Raji (cell line): ENCODE measurements around the gene NISCH.

Source experiments
- POLR2A ChIP-seq: IDR thresholded peaks from 2 replicates; pipeline ENCODE4 v1.6.1; 2011; ENCODE audit warnings: low read depth, low read length, control low read depth; ENCODE audit not compliant: insufficient read depth

Gene NISCH

DNA sequence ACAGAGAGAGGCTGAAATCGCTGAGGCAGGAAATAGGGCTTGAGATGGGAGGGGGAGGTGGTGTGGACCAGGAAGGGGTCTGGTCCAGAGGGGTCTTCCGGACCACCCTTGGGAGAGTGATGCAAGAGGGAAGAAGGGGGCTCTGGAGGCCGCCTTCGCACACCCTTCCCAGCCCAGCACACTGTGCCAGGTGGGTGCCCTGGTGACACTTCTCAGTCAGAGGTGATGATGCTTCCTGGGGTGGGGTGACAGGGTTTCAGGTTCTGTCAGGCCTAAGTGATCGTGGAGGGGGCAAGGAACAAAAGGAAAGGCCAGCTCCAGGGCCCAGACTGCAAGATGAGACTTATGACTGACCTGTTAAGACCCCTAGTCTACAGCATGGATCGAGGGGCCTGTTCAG, 23.2 kb upstream of the NISCH start:
- no peak for TF ChIP-seq POLR2A

- TF ChIP-seq POLR2A = no peak
Measured at GRCh38 chr3:52432691-52433141, 22.7 kb upstream of the NISCH start.

DNA sequence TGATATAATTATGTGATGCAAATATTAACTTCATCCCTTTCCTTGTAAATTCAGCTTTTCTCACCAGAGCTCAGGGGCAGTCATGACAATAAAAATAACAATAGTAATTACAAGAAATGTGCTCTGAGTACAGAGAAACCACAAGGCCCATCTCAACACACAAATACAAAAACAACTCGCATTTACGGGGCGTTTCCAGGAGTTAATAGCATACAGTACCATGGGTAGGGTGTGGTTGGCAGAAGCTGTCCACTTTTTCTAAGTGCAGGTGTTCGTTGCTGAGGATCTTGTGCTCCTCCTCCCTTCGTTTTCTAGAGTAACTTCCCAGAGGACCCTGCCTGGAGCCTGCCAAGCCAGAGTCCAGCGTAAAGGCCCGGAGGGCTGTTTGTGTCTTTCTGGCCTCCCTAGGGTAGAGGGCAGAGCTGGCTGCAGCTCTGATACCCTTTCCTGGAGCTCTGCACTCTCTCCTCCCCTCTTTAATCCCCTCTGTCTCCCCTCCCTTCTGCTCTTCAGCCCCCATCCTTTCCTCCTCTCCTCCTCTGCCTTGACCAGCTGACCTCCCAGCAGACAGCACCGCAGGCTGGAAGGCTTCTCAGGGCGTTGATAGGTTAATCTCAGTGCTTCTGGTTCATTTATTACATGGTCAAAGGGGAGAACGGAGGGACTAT, 21.9 kb upstream of the NISCH start:
- TF ChIP-seq POLR2A = no peak

DNA sequence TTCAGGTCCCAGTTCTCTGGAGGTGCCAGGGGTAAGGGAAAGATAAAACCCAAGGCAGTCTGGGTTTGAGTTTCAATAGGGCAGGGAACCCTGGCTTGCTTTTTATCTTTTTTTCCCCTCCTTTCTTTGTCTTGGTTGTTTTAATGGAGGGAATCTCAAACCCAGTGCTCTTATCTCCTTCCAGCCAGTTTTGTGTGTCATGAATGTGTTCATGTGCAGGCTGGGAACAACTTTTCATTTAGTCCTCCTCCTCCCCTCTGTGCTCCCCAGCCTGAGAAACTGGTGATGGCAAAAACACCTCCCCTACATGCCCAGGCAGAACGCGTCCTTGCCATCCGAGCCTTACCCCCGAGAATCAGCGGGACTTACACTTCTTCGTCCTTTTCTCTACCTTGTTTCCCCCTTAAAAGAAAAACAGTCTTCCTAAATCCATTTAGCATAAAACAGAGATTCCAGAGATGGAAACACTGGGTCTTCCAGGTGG, 21.4 kb upstream of the NISCH start:
- no peak for TF ChIP-seq POLR2A

DNA sequence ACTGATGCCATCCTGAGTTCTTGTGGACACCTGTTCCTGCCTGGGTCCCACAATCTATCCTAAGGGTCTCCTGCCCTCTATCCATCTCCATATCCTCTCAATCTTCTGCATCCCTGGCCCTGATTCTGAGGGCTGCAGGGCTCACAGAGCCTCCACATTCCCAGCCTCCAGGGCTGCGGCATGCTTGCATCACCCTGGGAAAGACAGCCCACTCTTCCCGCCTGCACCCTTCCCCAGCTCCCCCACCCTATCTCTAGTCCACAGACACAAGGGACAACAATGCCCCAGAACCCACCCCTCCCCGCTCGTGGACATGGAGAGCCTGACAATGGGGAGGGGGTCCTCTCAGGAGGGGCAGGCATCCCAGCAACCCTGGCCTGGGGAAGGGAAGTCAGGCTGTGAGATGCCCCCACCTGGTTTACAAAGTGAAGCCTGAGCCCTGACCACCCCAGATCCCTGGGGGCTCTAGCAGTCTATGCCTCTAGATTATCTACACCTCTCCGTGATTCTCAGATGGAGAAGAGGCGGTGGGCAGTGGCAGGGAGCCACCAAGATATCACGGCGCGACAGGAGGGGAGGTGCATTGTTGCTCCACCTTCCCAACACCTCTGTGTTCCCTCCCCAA, 20.8 kb upstream of the NISCH start:
- TF ChIP-seq POLR2A = no peak

DNA sequence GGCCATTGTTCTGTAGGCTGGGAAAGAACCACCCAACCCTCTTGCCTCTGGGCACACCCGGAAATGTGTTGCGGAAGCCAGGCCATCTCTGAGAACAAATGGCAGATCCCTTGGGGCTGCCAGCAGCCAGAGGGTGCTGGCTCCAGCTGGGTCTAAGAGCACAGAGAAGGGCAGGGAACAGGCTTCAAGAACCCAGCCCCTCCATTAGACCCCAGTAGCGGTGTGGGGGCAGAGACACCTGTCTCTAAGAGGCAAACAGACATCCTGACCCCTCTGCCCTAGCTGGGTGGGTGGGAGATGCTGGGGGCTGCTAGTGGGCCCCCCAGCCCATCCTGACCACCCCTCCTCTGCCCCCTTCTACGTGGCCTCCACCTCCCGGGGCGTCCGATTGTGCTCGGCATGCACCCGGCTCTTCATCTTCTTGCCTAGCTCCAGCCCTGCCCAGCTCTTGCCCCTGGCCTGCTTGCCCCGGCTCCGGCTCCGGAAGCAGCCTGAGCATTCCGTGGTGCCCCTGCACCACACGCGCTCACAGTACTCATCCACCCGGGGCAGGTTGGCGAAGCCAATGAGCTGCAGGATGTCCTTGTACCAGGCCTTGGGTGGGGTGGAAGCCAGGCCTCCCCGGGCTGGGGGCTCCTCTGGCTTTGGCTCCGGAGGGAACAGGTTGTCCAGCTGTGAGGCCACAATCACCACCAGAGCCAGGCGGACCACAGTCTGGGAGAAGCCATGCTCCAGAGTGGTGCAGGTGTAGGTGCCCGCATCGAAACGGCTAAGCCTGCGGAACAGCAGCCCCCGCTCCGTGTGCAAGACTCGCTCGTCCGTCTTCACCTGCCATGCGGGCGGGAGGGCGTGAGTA, 19.9 kb upstream of the NISCH start:
- no peak for TF ChIP-seq POLR2A

GRCh38 chr3:52436500-52437149, 18.8 kb upstream of the NISCH start:
- TF ChIP-seq POLR2A = no peak

- TF ChIP-seq POLR2A = no peak
Measured at GRCh38 chr3:52437326-52438103, 17.9 kb upstream of the NISCH start.

DNA sequence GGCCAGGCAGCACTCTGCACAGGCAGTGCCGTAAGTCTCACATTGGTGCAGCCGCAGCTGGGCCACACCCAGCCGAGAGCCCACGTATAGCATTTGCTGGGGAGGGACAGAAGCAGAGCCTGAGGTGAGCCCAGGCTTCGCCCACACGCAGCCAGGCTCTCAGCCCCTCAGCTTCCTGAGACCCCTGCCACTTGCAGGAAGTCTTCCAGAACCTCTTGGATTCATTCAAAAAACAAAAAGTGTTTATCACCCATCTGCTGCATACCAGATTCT, 17.4 kb upstream of the NISCH start:
- no peak for TF ChIP-seq POLR2A

- no peak for TF ChIP-seq POLR2A
Measured at GRCh38 chr3:52438579-52439425, 16.6 kb upstream of the NISCH start.

GRCh38 chr3:52439426-52440248, 15.8 kb upstream of the NISCH start:
- TF ChIP-seq POLR2A = no peak

DNA sequence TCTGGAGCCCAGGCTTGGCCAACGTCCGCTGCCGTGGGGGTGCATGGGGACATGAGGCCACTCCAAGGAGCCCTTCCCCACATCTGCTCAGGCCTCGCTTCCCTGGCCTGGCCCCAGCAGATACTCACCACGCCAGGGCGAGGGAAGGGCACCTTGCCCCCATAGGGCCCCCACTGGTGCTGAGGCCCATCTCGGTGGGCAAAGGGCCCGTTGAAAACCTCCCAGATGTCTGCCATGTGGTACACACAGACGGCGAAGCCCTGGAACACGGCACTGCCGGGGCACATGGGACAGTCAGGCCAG, 15.2 kb upstream of the NISCH start:
- TF ChIP-seq POLR2A = no peak

DNA sequence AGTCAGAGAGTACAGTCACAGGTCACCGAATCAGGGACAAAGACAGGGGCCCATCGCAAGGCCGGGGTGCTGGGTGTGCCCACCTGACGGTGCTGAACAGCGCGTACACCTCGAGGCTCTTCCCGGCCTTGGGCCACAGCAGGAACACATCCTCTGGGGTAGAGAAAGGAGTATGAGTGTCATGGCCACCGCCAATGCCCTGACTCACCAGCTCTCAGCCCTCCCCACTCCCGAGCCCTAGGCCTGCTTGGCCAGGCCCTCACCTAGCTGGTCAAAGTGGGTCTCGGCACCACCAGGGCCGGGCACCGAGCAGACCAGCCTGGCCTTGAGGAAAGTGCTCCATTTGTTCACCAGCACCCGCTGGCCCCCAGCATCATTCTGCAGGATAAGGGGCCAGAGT, 14.7 kb upstream of the NISCH start:
- TF ChIP-seq POLR2A = no peak

DNA sequence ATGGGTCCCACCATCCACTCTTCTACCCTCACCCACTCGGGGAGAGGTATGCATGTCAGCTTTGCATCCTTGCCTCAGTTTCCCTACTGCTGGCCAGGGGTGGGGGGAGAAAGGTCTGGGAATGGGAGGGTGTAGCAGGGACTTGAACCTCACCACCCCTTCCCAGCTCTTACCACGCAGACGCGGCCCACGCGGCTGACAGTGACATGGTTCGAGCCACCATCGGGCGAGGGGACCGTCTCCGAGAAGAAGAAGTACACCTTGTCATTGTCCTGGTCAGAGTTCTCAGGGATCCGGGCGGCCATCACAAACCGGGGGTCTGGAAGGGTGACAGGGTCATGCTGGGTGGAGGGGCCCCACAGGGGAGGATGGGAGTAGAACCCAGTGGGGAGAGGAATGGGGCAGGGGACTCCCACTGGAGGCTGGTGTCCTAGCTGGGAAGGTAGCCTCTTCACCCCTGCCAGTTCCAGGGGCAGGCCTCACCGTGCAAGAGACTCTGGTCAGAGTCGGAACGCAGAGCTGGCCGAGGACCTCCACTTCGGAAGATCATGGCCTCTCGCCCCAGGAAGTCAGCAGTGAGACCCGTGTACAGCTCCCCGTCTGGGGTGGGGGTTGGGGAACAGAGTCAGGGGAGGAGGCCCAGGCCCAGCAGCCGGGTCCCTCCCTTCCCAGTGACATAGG, 14.2 kb upstream of the NISCH start:
- TF ChIP-seq POLR2A = no peak
